Lung (tissue), 12 donors: ENCODE measurements around the gene COMMD3. TPM values are rescaled to one million over a fixed set of nuclear protein-coding genes. Genes with fewer than 3 reads are reported as not detected.

Experiments used
- ATAC-seq: fragments of 200-7000 bp; cut with Tn5 transposase; one replicate; pipeline ENCODE4 v1.9.1; 2020; ENCODE audit warnings: moderate number of reproducible peaks; ENCODE audit not compliant: insufficient read depth, low FRiP score
- DNase-seq, 3 donors: peaks; one replicate each; pipeline ENCODE4 v3.0.0-alpha.2; 2013 to 2017
- H3K27ac ChIP-seq, 2 donors: one replicate each; pipeline ENCODE4 v1.5.1; 2013; ENCODE audit warnings: mild to moderate bottlenecking in 2 of 2, moderate library complexity in 2 of 2, control low read depth in 1 of 2, inconsistent platforms in 1 of 2, low read depth in 1 of 2, low read length in 1 of 2
- H3K27me3 ChIP-seq, 3 donors: one replicate each; pipeline ENCODE4 v1.5.1; 2013; ENCODE audit warnings: low read length in 2 of 3; ENCODE audit not compliant: control insufficient read depth in 3 of 3, insufficient read depth in 3 of 3
- H3K36me3 ChIP-seq, 4 donors: one replicate each; pipeline ENCODE4 v1.5.1; 2013; ENCODE audit warnings: low read length in 4 of 4, mild to moderate bottlenecking in 1 of 4, moderate library complexity in 1 of 4; ENCODE audit not compliant: control insufficient read depth in 4 of 4, insufficient read depth in 4 of 4
- H3K4me1 ChIP-seq, 5 donors: one replicate each; pipeline ENCODE4 v1.5.1; 2013; ENCODE audit warnings: low read length in 5 of 5, mild to moderate bottlenecking in 2 of 5, moderate library complexity in 1 of 5; ENCODE audit not compliant: control insufficient read depth in 5 of 5, insufficient read depth in 5 of 5
- H3K4me3 ChIP-seq: one replicate; pipeline ENCODE4 v1.5.1; 2013; ENCODE audit warnings: mild to moderate bottlenecking, control low read depth, moderate library complexity
- H3K9ac ChIP-seq, 2 donors: one replicate each; pipeline ENCODE4 v1.5.1; 2013; ENCODE audit warnings: low read length in 2 of 2, control low read depth in 1 of 2; ENCODE audit not compliant: insufficient read depth in 1 of 2
- H3K9me3 ChIP-seq, 4 donors: one replicate each; pipeline ENCODE4 v1.5.1; 2013; ENCODE audit warnings: low read length in 3 of 4, mild to moderate bottlenecking in 1 of 4, moderate library complexity in 1 of 4; ENCODE audit not compliant: control insufficient read depth in 4 of 4, insufficient read depth in 3 of 4
- CTCF ChIP-seq: IDR thresholded peaks from 2 replicates; pipeline ENCODE4 v1.5.1; 2012; ENCODE audit warnings: mild to moderate bottlenecking; ENCODE audit errors: control extremely low read depth, extremely low read depth
- WGBS, 2 donors: extraction: QIAGEN DNeasy Blood & Tissue Kit; methylation state at CpG; one replicate each; pipeline ENCODE4 v1.1.7; 2013; 5-methylcytosine and 5-hydroxymethylcytosine counted together
- polyA plus RNA-seq, 2 donors: library from polyadenylated mRNA; stranded (reverse); fragments of 200-250 nt; gene quantifications; one replicate each; pipeline ENCODE4 v1.2.1, GENCODE V29; 2013
- total RNA-seq, 2 donors: library from RNA; depleted of rRNA in 1 of 2; stranded (reverse); fragments of >200 nt in 1 of 2; gene quantifications; one replicate each; pipeline ENCODE4 v1.2.1, GENCODE V29; 2014 to 2021
- donor health status: control.
- donor health status: control.
- donor health status: Bipolar disorder and iron deficiency.
- donor health status: healthy.
- donor health status: DM: yes; HTN: yes; CAD: no.

COMMD3 gene
- total and polyA plus RNA-seq, 4 donors: 40.6 to 70.3 (median 56.2) TPM

GRCh38 chr10:22326145-22326702 is 10.0 kb downstream of the COMMD3 start:
- H3K27me3 ChIP-seq: peaks cover 0 to 26% (median 24%) of the 10 kb centered on the region in 3 donors
- no peak overlapping the region for H3K9ac ChIP-seq
- TF ChIP-seq CTCF: no peak
- 65% methylated on average over 8 of the region's 8 CpGs for WGBS, 2 donors
- H3K4me3 ChIP-seq: peak overlapping the region; percentile 29
- ATAC-seq (no peak), DNase-seq (no peak)
- peaks cover 0 to 1% (median 0%) of the 10 kb centered on the region in 4 donors for H3K9me3 ChIP-seq
- H3K36me3 ChIP-seq: peaks cover 2 to 16% (median 10%) of the 10 kb centered on the region in 4 donors
- peak overlapping the region; percentile 36 to 58 for H3K27ac ChIP-seq
- H3K4me1 ChIP-seq: peaks cover 0 to 30% (median 10%) of the 10 kb centered on the region in 5 donors

- peaks cover 0 to 6% (median 0%) of the 10 kb centered on the region in 4 donors for H3K9me3 ChIP-seq
- peaks cover 0 to 19% (median 16%) of the 10 kb centered on the region in 3 donors for H3K27me3 ChIP-seq
- ATAC-seq: no peak
- no peak for DNase-seq
- no peak overlapping the region for H3K4me3 ChIP-seq
- no peak for TF ChIP-seq CTCF
- 96 to 98% methylated on average over 3 of the region's 3 CpGs for WGBS, 2 donors
- H3K4me1 ChIP-seq: peaks cover 0 to 23% (median 10%) of the 10 kb centered on the region in 5 donors
- H3K9ac ChIP-seq: no peak overlapping the region
- H3K27ac ChIP-seq: no peak overlapping the region
- H3K36me3 ChIP-seq: peaks cover 2 to 16% (median 10%) of the 10 kb centered on the region in 4 donors
Observed at GRCh38 chr10:22329150-22329549, 13.0 kb downstream of the COMMD3 start.

GRCh38 chr10:22332116-22332692 is 16.0 kb downstream of the COMMD3 start:
- WGBS, 2 donors: 94 to 96% methylated on average over 7 of the region's 7 CpGs
- no peak for ATAC-seq

More at GRCh38 chr10:22332116-22332692, 16.0 kb downstream of the COMMD3 start:
- H3K9me3 ChIP-seq: peaks cover 0 to 11% (median 0%) of the 10 kb centered on the region in 4 donors
- peaks cover 0 to 39% (median 31%) of the 10 kb centered on the region in 3 donors for H3K27me3 ChIP-seq
- no peak for TF ChIP-seq CTCF
- H3K9ac ChIP-seq: no peak overlapping the region
- peaks cover 0 to 28% (median 0%) of the 10 kb centered on the region in 5 donors for H3K4me1 ChIP-seq
- peaks cover 2 to 16% (median 10%) of the 10 kb centered on the region in 4 donors for H3K36me3 ChIP-seq
- H3K27ac ChIP-seq: no peak overlapping the region
- H3K4me3 ChIP-seq: no peak overlapping the region
- DNase-seq: no peak
